Trophoblast cell (in vitro differentiated cells and primary cell): ENCODE measurements around the gene SCN1B.

Experiments used
- DNase-seq, 2 donors: peaks; one replicate each; pipeline ENCODE4 v3.0.0-alpha.2; 2016
- H2AFZ ChIP-seq: 2 replicates; pipeline ENCODE4 v1.6.1; 2013; ENCODE audit warnings: low read length, moderate library complexity, mild to moderate bottlenecking; ENCODE audit not compliant: insufficient read depth, poor library complexity
- H2AK5ac ChIP-seq: 2 replicates; pipeline ENCODE4 v1.6.1; 2013; ENCODE audit warnings: mild to moderate bottlenecking, low read length
- H2BK120ac ChIP-seq: 2 replicates; pipeline ENCODE4 v1.6.1; 2013; ENCODE audit warnings: low read length, mild to moderate bottlenecking, moderate library complexity; ENCODE audit not compliant: insufficient read depth, poor library complexity
- H2BK12ac ChIP-seq: 2 replicates; pipeline ENCODE4 v1.6.1; 2013; ENCODE audit warnings: mild to moderate bottlenecking, low read length, moderate library complexity
- H2BK5ac ChIP-seq: 2 replicates; pipeline ENCODE4 v1.6.1; 2013; ENCODE audit warnings: low read length, low read depth, moderate library complexity, mild to moderate bottlenecking; ENCODE audit not compliant: poor library complexity
- H3K14ac ChIP-seq: 2 replicates; pipeline ENCODE4 v1.6.1; 2013; ENCODE audit warnings: mild to moderate bottlenecking, low read length
- H3K18ac ChIP-seq: 2 replicates; pipeline ENCODE4 v1.6.1; 2013; ENCODE audit warnings: mild to moderate bottlenecking, low read length
- H3K23ac ChIP-seq: 2 replicates; pipeline ENCODE4 v1.6.1; 2013; ENCODE audit warnings: low read length
- H3K27ac ChIP-seq: 2 replicates; pipeline ENCODE4 v1.5.1; 2013; ENCODE audit warnings: low read depth, mild to moderate bottlenecking, inconsistent platforms, low read length, moderate library complexity
- H3K27me3 ChIP-seq: 2 replicates; pipeline ENCODE4 v1.6.1; 2013; ENCODE audit warnings: inconsistent platforms, mild to moderate bottlenecking, low read length, moderate library complexity; ENCODE audit not compliant: insufficient read depth
- H3K36me3 ChIP-seq, 2 experiments: 1 replicate in 1 of 2; 2 replicates in 1 of 2; pipeline ENCODE4 v1.6.1; 2013; ENCODE audit warnings: low read length in 2 of 2, mild to moderate bottlenecking in 2 of 2, moderate library complexity in 1 of 2; ENCODE audit not compliant: insufficient read depth in 2 of 2, control insufficient read depth in 1 of 2
- H3K4ac ChIP-seq: 2 replicates; pipeline ENCODE4 v1.6.1; 2013; ENCODE audit warnings: low read depth, mild to moderate bottlenecking, low read length, moderate library complexity
- H3K4me1 ChIP-seq, 2 experiments: 1 replicate in 1 of 2; 2 replicates in 1 of 2; pipeline ENCODE4 v1.6.1; 2013; ENCODE audit warnings: low read length in 2 of 2, mild to moderate bottlenecking in 2 of 2, moderate library complexity in 1 of 2; ENCODE audit not compliant: insufficient read depth in 2 of 2, control insufficient read depth in 1 of 2
- H3K4me2 ChIP-seq: 2 replicates; pipeline ENCODE4 v1.6.1; 2013; ENCODE audit warnings: inconsistent platforms, mild to moderate bottlenecking, low read length, moderate library complexity
- H3K4me3 ChIP-seq: 2 replicates; pipeline ENCODE4 v1.5.1; 2013; ENCODE audit warnings: mild to moderate bottlenecking, low read depth, low read length, inconsistent platforms
- H3K79me1 ChIP-seq: one replicate; pipeline ENCODE4 v1.6.1; 2013; ENCODE audit warnings: low read length
- H3K79me2 ChIP-seq: 2 replicates; pipeline ENCODE4 v1.6.1; 2013; ENCODE audit warnings: low read length, mild to moderate bottlenecking; ENCODE audit not compliant: control insufficient read depth, insufficient read depth, poor library complexity
- H3K9ac ChIP-seq: 2 replicates; pipeline ENCODE4 v1.6.1; 2013; ENCODE audit warnings: mild to moderate bottlenecking, low read length
- H3K9me3 ChIP-seq: 2 replicates; pipeline ENCODE4 v1.6.1; 2013; ENCODE audit warnings: low read depth, mild to moderate bottlenecking, control low read depth, inconsistent platforms, low read length; ENCODE audit not compliant: insufficient read depth
- H4K12ac ChIP-seq: 2 replicates; pipeline ENCODE4 v1.6.1; 2013; ENCODE audit warnings: low read depth, mild to moderate bottlenecking, low read length, moderate library complexity
- H4K8ac ChIP-seq: 2 replicates; pipeline ENCODE4 v1.6.1; 2013; ENCODE audit warnings: low read depth, mild to moderate bottlenecking, low read length, moderate library complexity
- H4K91ac ChIP-seq: one replicate; pipeline ENCODE4 v1.6.1; 2013; ENCODE audit warnings: low read depth, mild to moderate bottlenecking, low read length, moderate library complexity
- WGBS: extraction: QIAGEN DNeasy Blood & Tissue Kit; methylation state at CpG from one replicate; pipeline ENCODE4 v1.1.7; 2013; ENCODE audit warnings: missing lambda C conversion rate; ENCODE audit not compliant: insufficient read length, insufficient coverage; ENCODE audit errors: extremely low coverage; 5-methylcytosine and 5-hydroxymethylcytosine counted together

Gene SCN1B

DNA sequence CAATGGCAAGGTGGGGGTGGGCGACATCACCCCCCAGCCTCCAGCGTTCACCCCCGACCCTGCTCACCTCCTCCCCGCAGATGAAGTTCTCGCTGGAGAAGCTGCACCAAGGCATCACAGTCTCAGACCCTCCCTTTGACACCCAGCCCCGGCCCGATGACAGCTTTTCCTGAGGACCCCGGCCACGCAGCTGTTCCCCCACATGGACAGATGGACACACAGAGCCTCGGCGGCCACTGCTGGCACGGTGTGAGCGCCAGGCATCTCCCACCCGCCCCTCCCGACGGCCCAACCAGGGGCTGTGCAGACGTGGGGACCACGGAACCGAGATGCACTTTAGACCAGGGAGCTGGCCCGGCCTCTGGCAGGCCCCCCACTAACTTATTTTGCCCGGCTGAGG lies 4.3 kb upstream of the SCN1B start:
- Histone ChIP-seq H3K27me3 (peaks cover 12% of the 10 kb centered on the region), H3K18ac (no peak overlapping the region), H3K4me1 (peaks cover 5% of the 10 kb centered on the region in 2 experiments), H3K9ac (no peak overlapping the region), H2BK5ac (no peak overlapping the region), H3K27ac (no peak overlapping the region), H4K12ac (no peak overlapping the region), H4K8ac (no peak overlapping the region), H3K14ac (no peak overlapping the region), H3K79me1 (no peaks in the 10 kb centered on the region), H2AK5ac (no peak overlapping the region), H4K91ac (no peak overlapping the region), H2BK120ac (no peak overlapping the region), H3K9me3 (no peaks in the 10 kb centered on the region), H3K23ac (no peak overlapping the region), H2AFZ (no peak overlapping the region), H3K79me2 (no peaks in the 10 kb centered on the region), H3K4ac (no peak overlapping the region), H3K4me3 (no peak overlapping the region), H3K36me3 (peaks cover 67 to 70% of the 10 kb centered on the region in 2 experiments), H2BK12ac (no peak overlapping the region), H3K4me2 (no peak overlapping the region)
- WGBS: no CpG with 5 or more reads among the region's 21 CpGs
- no peak for DNase-seq

DNA sequence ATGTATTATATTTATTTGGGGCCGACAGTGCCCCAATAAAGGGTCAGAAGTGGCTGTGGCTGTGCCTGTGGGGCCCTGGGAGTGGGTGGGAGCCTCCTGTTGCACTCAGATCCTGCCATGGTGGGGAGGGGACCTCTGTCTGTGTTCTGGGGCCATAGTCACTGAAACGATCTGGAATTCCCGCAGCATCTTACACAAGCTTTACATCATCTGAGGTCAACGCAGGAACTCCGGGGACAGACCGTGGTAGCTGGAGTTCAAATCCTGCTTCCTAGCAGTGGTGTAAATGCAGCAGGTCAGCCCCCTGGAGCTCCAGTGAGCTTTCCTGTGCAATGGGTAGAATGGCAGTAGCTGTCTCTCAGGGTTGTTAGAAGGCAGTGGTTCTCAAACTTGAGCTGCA lies 3.9 kb upstream of the SCN1B start:
- no peak overlapping the region for H2BK120ac ChIP-seq
- H2AFZ ChIP-seq: no peak overlapping the region
- H3K4me1 ChIP-seq: peaks cover 5 to 6% of the 10 kb centered on the region in 2 experiments
- no CpG with 5 or more reads among the region's 6 CpGs for WGBS
- H3K9ac ChIP-seq: no peak overlapping the region
- H3K27ac ChIP-seq: no peak overlapping the region
- no peak overlapping the region for H2AK5ac ChIP-seq
- no peaks in the 10 kb centered on the region for H3K79me1 ChIP-seq
- H2BK5ac ChIP-seq: no peak overlapping the region
- no peak overlapping the region for H3K4me3 ChIP-seq
- no peak overlapping the region for H4K8ac ChIP-seq
- no peak overlapping the region for H3K18ac ChIP-seq
- no peak overlapping the region for H3K4ac ChIP-seq
- H4K91ac ChIP-seq: no peak overlapping the region
- H3K79me2 ChIP-seq: no peaks in the 10 kb centered on the region
- no peak overlapping the region for H3K14ac ChIP-seq
- H2BK12ac ChIP-seq: no peak overlapping the region
- DNase-seq: no peak
- H3K4me2 ChIP-seq: no peak overlapping the region
- peaks cover 62 to 65% of the 10 kb centered on the region in 2 experiments for H3K36me3 ChIP-seq
- no peaks in the 10 kb centered on the region for H3K9me3 ChIP-seq
- H3K27me3 ChIP-seq: peaks cover 14% of the 10 kb centered on the region
- H4K12ac ChIP-seq: no peak overlapping the region
- no peak overlapping the region for H3K23ac ChIP-seq

DNA sequence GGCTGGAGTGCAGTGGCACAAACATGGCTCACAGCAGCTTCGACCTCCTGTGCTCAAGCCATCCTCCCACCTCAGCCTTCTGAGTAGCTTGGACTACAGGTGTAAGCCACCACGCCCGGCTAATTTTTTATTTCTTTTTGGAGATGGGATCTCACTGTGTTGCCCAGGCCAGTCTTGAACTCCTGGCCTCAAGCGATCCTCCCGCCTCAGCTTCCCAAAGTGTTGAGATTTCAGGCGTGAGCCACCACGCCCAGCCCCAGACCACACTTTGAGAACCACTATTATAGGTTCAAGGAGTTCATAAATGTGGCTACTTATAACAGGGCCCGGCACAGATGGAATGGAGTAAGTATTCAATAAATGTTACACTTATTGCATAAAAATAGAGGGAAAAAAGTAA lies 3.3 kb upstream of the SCN1B start:
- Histone ChIP-seq H2AFZ (no peak overlapping the region), H2BK120ac (no peak overlapping the region)
- no CpG with 5 or more reads among the region's 8 CpGs for WGBS

DNA sequence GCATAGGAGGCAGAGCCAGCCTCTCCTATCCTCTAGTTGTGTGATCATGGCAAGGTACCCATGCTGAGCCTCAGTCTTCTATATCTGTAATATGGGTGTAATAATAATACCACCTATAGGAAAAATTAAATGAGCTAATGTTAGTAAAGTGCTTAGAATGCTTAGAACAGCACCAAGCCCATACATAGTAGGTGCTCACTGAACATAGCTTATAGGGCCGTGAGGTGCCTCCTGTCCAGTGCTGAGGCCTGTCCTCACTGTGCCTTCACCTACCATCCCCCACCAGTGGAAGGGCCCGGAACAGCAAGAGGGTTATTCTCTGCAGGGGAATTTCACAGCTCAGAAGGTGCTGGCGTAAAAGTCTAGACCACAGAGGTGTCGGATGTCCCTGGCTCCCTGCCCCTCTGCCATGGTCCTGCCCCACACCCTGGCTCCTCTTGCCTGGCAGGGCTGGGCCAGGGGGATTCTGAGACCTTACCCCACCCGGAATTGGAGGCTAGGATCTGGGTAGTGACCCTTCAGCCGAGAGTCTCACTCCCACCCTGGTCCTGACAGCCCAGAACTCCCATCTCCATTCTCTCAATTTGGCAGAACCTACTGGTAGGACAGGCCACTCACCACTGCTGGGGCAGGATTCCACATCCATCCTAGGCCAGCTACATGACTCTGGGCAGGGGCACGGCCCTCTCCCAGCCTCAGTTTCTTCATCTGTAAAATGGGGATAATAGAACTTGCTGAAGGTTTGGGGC lies 2.2 kb upstream of the SCN1B start:
- H2AK5ac ChIP-seq: no peak overlapping the region
- H3K4me2 ChIP-seq: no peak overlapping the region
- no peak overlapping the region for H4K12ac ChIP-seq
- no peak overlapping the region for H3K14ac ChIP-seq
- no peaks in the 10 kb centered on the region for H3K79me1 ChIP-seq
- peaks cover 20% of the 10 kb centered on the region for H3K27me3 ChIP-seq
- H4K91ac ChIP-seq: no peak overlapping the region
- no peak overlapping the region for H4K8ac ChIP-seq
- no peak overlapping the region for H2BK120ac ChIP-seq
- no peak overlapping the region for H3K18ac ChIP-seq
- no peak overlapping the region for H3K4me3 ChIP-seq
- H3K4me1 ChIP-seq: peaks cover 5 to 10% of the 10 kb centered on the region in 2 experiments
- H3K36me3 ChIP-seq: peaks cover 47 to 51% of the 10 kb centered on the region in 2 experiments
- no peak overlapping the region for H3K9ac ChIP-seq
- no peaks in the 10 kb centered on the region for H3K9me3 ChIP-seq
- H2BK12ac ChIP-seq: no peak overlapping the region
- no peak overlapping the region for H3K4ac ChIP-seq
- H2AFZ ChIP-seq: no peak overlapping the region
- WGBS: no CpG with 5 or more reads among the region's 7 CpGs
- no peak for DNase-seq
- no peak overlapping the region for H3K23ac ChIP-seq
- H3K27ac ChIP-seq: no peak overlapping the region
- no peak overlapping the region for H2BK5ac ChIP-seq
- no peaks in the 10 kb centered on the region for H3K79me2 ChIP-seq

More for the DNA sequence above, 3.3 kb upstream of the SCN1B start:
- no peak overlapping the region for H3K4me3 ChIP-seq
- no peak overlapping the region for H2BK12ac ChIP-seq
- no peaks in the 10 kb centered on the region for H3K79me2 ChIP-seq
- no peak overlapping the region for H4K8ac ChIP-seq
- no peak overlapping the region for H4K12ac ChIP-seq
- peaks cover 56 to 59% of the 10 kb centered on the region in 2 experiments for H3K36me3 ChIP-seq
- H3K79me1 ChIP-seq: no peaks in the 10 kb centered on the region
- H3K18ac ChIP-seq: no peak overlapping the region
- no peak overlapping the region for H3K14ac ChIP-seq
- H3K27ac ChIP-seq: no peak overlapping the region
- no peak overlapping the region for H3K23ac ChIP-seq
- no peaks in the 10 kb centered on the region for H3K9me3 ChIP-seq
- no peak overlapping the region for H3K4ac ChIP-seq
- H3K27me3 ChIP-seq: peaks cover 17% of the 10 kb centered on the region
- H2BK5ac ChIP-seq: no peak overlapping the region
- H3K9ac ChIP-seq: no peak overlapping the region
- H3K4me1 ChIP-seq: peaks cover 5 to 10% of the 10 kb centered on the region in 2 experiments
- H2AK5ac ChIP-seq: no peak overlapping the region
- DNase-seq: no peak
- H3K4me2 ChIP-seq: no peak overlapping the region
- H4K91ac ChIP-seq: no peak overlapping the region
